HepG2 (cell line): ENCODE results near the gene ALB. TPM values are rescaled to one million over a fixed set of nuclear protein-coding genes. Genes with fewer than 3 reads are reported as not detected.

ENCODE experiments used
- ATAC-seq: fragments of 200-7000 bp; cut with Tn5 transposase; 3 replicates; pipeline ENCODE4 v1.9.1; 2020; ENCODE audit warnings: mild to moderate bottlenecking, moderate library complexity
- BruUV-seq: library from RNA; stranded (reverse); fragments of 400-500 nt; replicated peaks from 2 replicates; lab custom pipeline; 2021; lab: Mats Ljungman, UMichigan
- CTCF ChIA-PET: fragments of 300-600 bp; formaldehyde crosslinking; extraction: SDS; loops from one replicate; lab custom pipeline; 2021; ENCODE audit warnings: low total read pairs, inconsistent platforms, low intra/inter-chr PET ratio; lab: Yijun Ruan, JAX
- POLR2A ChIA-PET: fragments of 350-600 bp; sonication (Branson Sonifier 250); formaldehyde crosslinking; loops from one replicate; lab custom pipeline; 2020; ENCODE audit warnings: antibody characterized with exemption, inconsistent platforms; lab: Yijun Ruan, JAX
- DNase-seq: peaks from one replicate; pipeline ENCODE4 v3.0.0-alpha.2; 2015; ENCODE audit warnings: low spot score
- FAIRE-seq: peaks from 3 replicates; lab custom pipeline; 2011; peaks lifted over from hg19 to GRCh38; lab: Jason Lieb, UNC
- H2AFZ ChIP-seq: one replicate; pipeline ENCODE4 v1.6.1; 2011; ENCODE audit warnings: low read length, inconsistent platforms
- H3K27ac ChIP-seq: fragments of 300-600 bp; 3 replicates; pipeline ENCODE4 v1.8.0; 2011; ENCODE audit warnings: mixed run types, mild to moderate bottlenecking, mixed read lengths, low read length, inconsistent platforms; ENCODE audit not compliant: insufficient read depth; ENCODE audit errors: extremely low read length
- H3K27me3 ChIP-seq, 2 experiments: fragments of 200-600 bp in 1 of 2; 2 replicates in 1 of 2; 3 replicates in 1 of 2; pipeline versions ENCODE4 v1.6.0 to v1.8.0; 2011; ENCODE audit warnings: low read length in 2 of 2, mild to moderate bottlenecking in 2 of 2, moderate library complexity in 2 of 2, inconsistent platforms in 1 of 2; ENCODE audit not compliant: insufficient read depth in 2 of 2, control insufficient read depth in 1 of 2
- H3K36me3 ChIP-seq, 2 experiments: fragments of 200-600 bp in 1 of 2; replicated peaks in 1 of 2; 2 replicates in 1 of 2; 3 replicates in 1 of 2; pipeline versions ENCODE4 v1.5.1 to v1.8.0; 2011; ENCODE audit warnings: low read length in 2 of 2, inconsistent platforms in 1 of 2; ENCODE audit not compliant: insufficient read depth in 2 of 2, control insufficient read depth in 1 of 2
- H3K4me1 ChIP-seq: 2 replicates; pipeline ENCODE4 v1.5.1; 2012; ENCODE audit warnings: low read length, inconsistent platforms; ENCODE audit not compliant: insufficient read depth
- H3K4me2 ChIP-seq: 2 replicates; pipeline ENCODE4 v1.6.0; 2011; ENCODE audit warnings: low read depth, low read length, inconsistent platforms
- H3K4me3 ChIP-seq, 3 experiments: fragments of 200-600 bp in 1 of 3; sonication (generic), shearing (Covaris generic) in 1 of 3; replicated peaks in 1 of 3; 2 replicates each; pipeline ENCODE4 v1.5.1; 2011 to 2016; ENCODE audit warnings: low read length in 3 of 3, inconsistent platforms in 2 of 3, low read depth in 2 of 3, mild to moderate bottlenecking in 2 of 3, control low read depth in 1 of 3, mixed read lengths in 1 of 3; ENCODE audit not compliant: insufficient read depth in 1 of 3
- H3K79me2 ChIP-seq: one replicate; pipeline ENCODE4 v1.6.1; 2011; ENCODE audit warnings: low read length, inconsistent platforms; ENCODE audit not compliant: insufficient read depth
- H3K9ac ChIP-seq: 2 replicates; pipeline ENCODE4 v1.6.0; 2011; ENCODE audit warnings: mild to moderate bottlenecking, low read depth, low read length, inconsistent platforms; ENCODE audit not compliant: insufficient read depth
- H3K9me3 ChIP-seq: 2 replicates; pipeline ENCODE4 v1.5.1; 2012; ENCODE audit warnings: mild to moderate bottlenecking, low read length
- H4K20me1 ChIP-seq: 2 replicates; pipeline ENCODE4 v1.6.0; 2011; ENCODE audit warnings: inconsistent platforms, mild to moderate bottlenecking, low read length, moderate library complexity; ENCODE audit not compliant: insufficient read depth
- FUBP1 ChIP-seq: sonication (generic); formaldehyde crosslinking; IDR thresholded peaks from 2 replicates; pipeline ENCODE4 v1.5.1; 2020; ENCODE audit warnings: missing genetic modification reagents, mild to moderate bottlenecking, borderline replicate concordance
- MED13 ChIP-seq: sonication (generic); formaldehyde crosslinking; IDR thresholded peaks from 2 replicates; pipeline ENCODE4 v1.5.0; 2020; ENCODE audit warnings: missing genetic modification reagents
- NBN ChIP-seq: fragments of 450-650 bp; conservative IDR thresholded peaks from 2 replicates; pipeline ENCODE4 v1.6.1; 2017
- NFYC ChIP-seq: IDR thresholded peaks from 2 replicates; pipeline ENCODE4 v1.6.1; 2016; ENCODE audit warnings: missing genetic modification reagents, missing compliant biosample characterization
- PAF1 ChIP-seq: IDR thresholded peaks from 2 replicates; pipeline ENCODE4 v1.6.1; 2016; ENCODE audit warnings: missing genetic modification reagents, missing compliant biosample characterization
- PHF8 ChIP-seq: sonication (generic); formaldehyde crosslinking; IDR thresholded peaks from 2 replicates; pipeline ENCODE4 v1.5.0; 2020; ENCODE audit warnings: missing genetic modification reagents
- PITX1 ChIP-seq: sonication (generic); formaldehyde crosslinking; IDR thresholded peaks from 2 replicates; pipeline ENCODE4 v1.5.1; 2020; ENCODE audit warnings: mild to moderate bottlenecking, missing genetic modification reagents
- PREB ChIP-seq: sonication (generic); formaldehyde crosslinking; IDR thresholded peaks from 2 replicates; pipeline ENCODE4 v1.4.0; 2020; ENCODE audit warnings: missing genetic modification reagents
- RARG ChIP-seq: sonication (generic); formaldehyde crosslinking; IDR thresholded peaks from 2 replicates; pipeline ENCODE4 v1.4.0; 2020; ENCODE audit warnings: low read depth, mild to moderate bottlenecking, missing genetic modification reagents
- SIX1 ChIP-seq: sonication (generic); formaldehyde crosslinking; IDR thresholded peaks from 2 replicates; pipeline ENCODE4 v1.4.0; 2020; ENCODE audit warnings: missing genetic modification reagents, borderline replicate concordance
- SNAPC2 ChIP-seq: sonication (generic); formaldehyde crosslinking; IDR thresholded peaks from 2 replicates; pipeline ENCODE4 v1.8.1; 2022; ENCODE audit warnings: mild to moderate bottlenecking, missing genetic modification reagents
- XRCC5 ChIP-seq: fragments of 200-400 bp; formaldehyde crosslinking; optimal IDR thresholded peaks from 2 replicates; pipeline ENCODE3; 2017; ENCODE audit warnings: mild to moderate bottlenecking, low read length
- ZNF224 ChIP-seq: sonication (generic); formaldehyde crosslinking; IDR thresholded peaks from 2 replicates; pipeline ENCODE4 v1.5.0; 2020; ENCODE audit warnings: mild to moderate bottlenecking, missing genetic modification reagents
- ZNF296 ChIP-seq: sonication (generic); formaldehyde crosslinking; conservative IDR thresholded peaks from 2 replicates; pipeline ENCODE4 v1.5.0; 2020; ENCODE audit warnings: mild to moderate bottlenecking, missing genetic modification reagents
- ZNF503 ChIP-seq: sonication (generic); formaldehyde crosslinking; IDR thresholded peaks from 2 replicates; pipeline ENCODE4 v1.4.0; 2020; ENCODE audit warnings: missing genetic modification reagents
- ZNF770 ChIP-seq: sonication (generic); formaldehyde crosslinking; IDR thresholded peaks from 2 replicates; pipeline ENCODE4 v1.5.0; 2020; ENCODE audit warnings: mild to moderate bottlenecking, missing genetic modification reagents
- ZNF777 ChIP-seq: sonication (generic); formaldehyde crosslinking; IDR thresholded peaks from 2 replicates; pipeline ENCODE4 v1.4.0; 2020; ENCODE audit warnings: missing genetic modification reagents
- ZZZ3 ChIP-seq: sonication (generic); formaldehyde crosslinking; IDR thresholded peaks from 2 replicates; pipeline ENCODE4 v1.4.0; 2020; ENCODE audit warnings: missing genetic modification reagents, mild to moderate bottlenecking, borderline replicate concordance
- in situ Hi-C: cut with HindIII; loops from 2 replicates; pipeline ENCODE4 v1.10.0; 2017; ENCODE audit warnings: low pct_unique_long_range_greater_than_20kb; ENCODE audit not compliant: extremely low pct_ligation_motif_present
- intact Hi-C: fragments of 100-400 bp; cut with micrococcal nuclease; formaldehyde crosslinking; loops from one replicate; pipeline ENCODE4 v1.10.0; 2022; ENCODE audit not compliant: unreplicated experiment
- polyA plus RNA-seq, 8 experiments: library from polyadenylated mRNA; depleted of rRNA in 3 of 8; stranded (reverse) in 7 of 8; unstranded in 1 of 8; fragments of >200 nt; fragmentation: Illumina TruSeq in 4 of 8; extraction: Trizol in 4 of 8; gene quantifications; 2 replicates each; pipeline versions ENCODE4 v1.2.1 to v1.2.3, GENCODE V29; 2011 to 2016; ENCODE audit warnings: low read depth in 4 of 8, missing spikeins in 1 of 8, mixed read lengths in 1 of 8; ENCODE audit not compliant: insufficient read depth in 1 of 8
- total RNA-seq, 5 experiments: library from RNA; depleted of rRNA; stranded (reverse); fragments of >200 nt; fragmentation: Illumina TruSeq; extraction: Trizol; gene quantifications; 2 replicates each; pipeline ENCODE4 v1.2.3, GENCODE V29; 2016; ENCODE audit warnings: low read depth in 1 of 5

The ALB gene
- total and polyA plus RNA-seq, 2 of the 13 experiments (the other 11 are each of a cell fraction or from before 2014, with no cell fraction given): 22,259 to 22,625 TPM

GRCh38 chr4:73421708-73422457, 17.8 kb downstream of the ALB start:
- FAIRE-seq: no peak
- Histone ChIP-seq H2AFZ (no peak overlapping the region), H3K27ac (no peak overlapping the region), H3K36me3 (peaks cover 7 to 31% of the 10 kb centered on the region in 2 experiments; a peak in 4 of 5 replicates), H3K9me3 (no peaks in the 10 kb centered on the region), H3K4me1 (peaks cover 24% of the 10 kb centered on the region), H3K4me3 (no peak overlapping the region), H3K9ac (no peak overlapping the region), H4K20me1 (peaks cover 3% of the 10 kb centered on the region; the same call in 1 of the 2 replicates), H3K27me3 (no peaks in the 10 kb centered on the region), H3K79me2 (peaks cover 7% of the 10 kb centered on the region), H3K4me2 (no peak overlapping the region)
- ChIA-PET CTCF (interaction anchor here (1.1 kb wide), 1 partner anchor 25 kb away, joined by 3 read pairs; no protein-coding TSS in a partner anchor), POLR2A (interaction anchor here (0.7 to 7.8 kb wide), 5 partner anchors 10 to 80 kb away, joined by 3 to 85 read pairs (median 5); no protein-coding TSS in a partner anchor)
- TSS peak; percentile 0 for BruUV-seq
- in situ Hi-C loops: no loop called here
- no peak for DNase-seq
- ATAC-seq: no peak
- intact Hi-C loops: no loop called here
- TF ChIP-seq ZNF770: no peak
- no peak for TF ChIP-seq RARG
- no peak; the same call in 1 of the 2 replicates for TF ChIP-seq MED13 (CRISPR knock-in tag)
- TF ChIP-seq ZNF777 (CRISPR knock-in tag): 0 out of 2 replicates have a peak, but pooled peaks have one; percentile 13
- no peak for TF ChIP-seq NFYC (CRISPR knock-in tag)
- peak; percentile 46; the same call in 1 of the 2 replicates for TF ChIP-seq SIX1 (CRISPR knock-in tag)
- no peak for TF ChIP-seq XRCC5
- no peak for TF ChIP-seq ZNF296
- no peak for TF ChIP-seq NBN
- no peak for TF ChIP-seq ZZZ3 (CRISPR knock-in tag)
- TF ChIP-seq FUBP1 (CRISPR knock-in tag): 0 out of 2 replicates have a peak, but pooled peaks have one; percentile 77
- TF ChIP-seq SNAPC2 (CRISPR knock-in tag): no peak
- no peak for TF ChIP-seq ZNF224 (CRISPR knock-in tag)
- TF ChIP-seq PAF1 (CRISPR knock-in tag): peak; percentile 100
- no peak for TF ChIP-seq PREB
- no peak for TF ChIP-seq PITX1
- TF ChIP-seq ZNF503 (CRISPR knock-in tag): peak; percentile 40; the same call in 1 of the 2 replicates
- TF ChIP-seq PHF8 (CRISPR knock-in tag): no peak
